ENCODE measurements around the gene DEFB128. TPM values are rescaled to one million over a fixed set of nuclear protein-coding genes. Genes with fewer than 3 reads are reported as not detected.

Gene DEFB128
- total RNA-seq (ENCODE audit: low replicate concordance), result not detected in 2 replicates
- long read RNA-seq, result 0 reads

DNA sequence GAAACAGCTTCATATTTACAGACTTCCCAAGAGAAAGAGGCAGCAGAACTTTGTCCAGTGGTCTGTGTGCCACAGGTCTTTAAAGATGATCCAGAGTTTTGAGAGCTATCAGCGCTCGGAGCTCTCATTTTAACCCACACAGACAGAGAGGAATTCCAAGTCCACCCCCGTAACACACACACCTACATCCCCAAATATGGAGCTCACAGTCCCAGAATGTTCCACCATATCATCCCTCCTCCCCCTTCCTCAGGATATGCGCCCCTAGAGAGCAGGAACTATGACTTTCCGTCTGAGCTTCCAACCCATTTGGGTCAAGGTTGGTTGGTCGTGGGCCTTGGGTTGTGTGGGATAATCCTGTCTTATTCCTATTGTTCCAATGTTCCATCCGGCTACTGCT lies at the start of gene DEFB128:
Gene DEFB128 (minus strand): TSS at position 101 of the 400 bp plus-strand sequence. CDS start 88 bp downstream, at position 13.
- no peak within 1 kb of the TSS for H3K27ac Mint-ChIP-seq
- DNase-seq (ENCODE audit: extremely low spot score, unreplicated experiment), result no peak
- no peaks in the 10 kb centered on the region for H3K36me3 Mint-ChIP-seq
- peaks cover 50% of the 10 kb centered on the region for H3K27me3 Mint-ChIP-seq
- peaks cover 5% of the 10 kb centered on the region for H3K9me3 Mint-ChIP-seq
- no peak within 1 kb of the TSS for H3K4me3 Mint-ChIP-seq
- TF ChIP-seq, protein P1, sequence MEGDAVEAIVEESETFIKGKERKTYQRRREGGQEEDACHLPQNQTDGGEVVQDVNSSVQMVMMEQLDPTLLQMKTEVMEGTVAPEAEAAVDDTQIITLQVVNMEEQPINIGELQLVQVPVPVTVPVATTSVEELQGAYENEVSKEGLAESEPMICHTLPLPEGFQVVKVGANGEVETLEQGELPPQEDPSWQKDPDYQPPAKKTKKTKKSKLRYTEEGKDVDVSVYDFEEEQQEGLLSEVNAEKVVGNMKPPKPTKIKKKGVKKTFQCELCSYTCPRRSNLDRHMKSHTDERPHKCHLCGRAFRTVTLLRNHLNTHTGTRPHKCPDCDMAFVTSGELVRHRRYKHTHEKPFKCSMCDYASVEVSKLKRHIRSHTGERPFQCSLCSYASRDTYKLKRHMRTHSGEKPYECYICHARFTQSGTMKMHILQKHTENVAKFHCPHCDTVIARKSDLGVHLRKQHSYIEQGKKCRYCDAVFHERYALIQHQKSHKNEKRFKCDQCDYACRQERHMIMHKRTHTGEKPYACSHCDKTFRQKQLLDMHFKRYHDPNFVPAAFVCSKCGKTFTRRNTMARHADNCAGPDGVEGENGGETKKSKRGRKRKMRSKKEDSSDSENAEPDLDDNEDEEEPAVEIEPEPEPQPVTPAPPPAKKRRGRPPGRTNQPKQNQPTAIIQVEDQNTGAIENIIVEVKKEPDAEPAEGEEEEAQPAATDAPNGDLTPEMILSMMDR (conservative IDR thresholded peaks at IDR 0.05), result no peak
- no peaks in the 10 kb centered on the region for H3K4me1 Mint-ChIP-seq (ENCODE audit: unreplicated experiment)

DNA sequence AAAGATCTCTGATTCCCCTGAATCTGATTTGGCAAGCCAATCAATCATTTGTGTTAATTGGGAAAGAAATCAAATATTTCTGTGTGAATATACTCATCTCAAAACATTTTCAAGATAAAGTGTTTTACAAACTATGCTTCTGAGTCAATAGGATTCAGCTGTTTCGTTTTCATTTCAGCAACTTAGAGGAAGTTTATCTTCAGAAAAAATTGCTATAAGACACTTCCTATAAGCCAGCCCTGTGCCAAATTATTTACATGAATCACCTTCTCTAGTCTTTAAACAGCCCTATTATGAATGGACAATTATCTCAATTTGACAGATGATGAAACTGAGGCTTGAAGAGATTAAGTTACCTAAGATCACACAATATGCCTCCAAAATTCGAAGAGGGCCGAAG lies 48.4 kb upstream of the DEFB128 start:
- TF ChIP-seq, protein P1 (conservative IDR thresholded peaks at IDR 0.05), result no peak
- Mint-ChIP-seq H3K27ac (no peak overlapping the region), H3K27me3 (peaks cover 30% of the 10 kb centered on the region), H3K4me1 (ENCODE audit: unreplicated experiment) (no peaks in the 10 kb centered on the region), H3K36me3 (no peaks in the 10 kb centered on the region), H3K9me3 (no peaks in the 10 kb centered on the region), H3K4me3 (no peak overlapping the region)
- DNase-seq (ENCODE audit: extremely low spot score, unreplicated experiment), result no peak

DNA sequence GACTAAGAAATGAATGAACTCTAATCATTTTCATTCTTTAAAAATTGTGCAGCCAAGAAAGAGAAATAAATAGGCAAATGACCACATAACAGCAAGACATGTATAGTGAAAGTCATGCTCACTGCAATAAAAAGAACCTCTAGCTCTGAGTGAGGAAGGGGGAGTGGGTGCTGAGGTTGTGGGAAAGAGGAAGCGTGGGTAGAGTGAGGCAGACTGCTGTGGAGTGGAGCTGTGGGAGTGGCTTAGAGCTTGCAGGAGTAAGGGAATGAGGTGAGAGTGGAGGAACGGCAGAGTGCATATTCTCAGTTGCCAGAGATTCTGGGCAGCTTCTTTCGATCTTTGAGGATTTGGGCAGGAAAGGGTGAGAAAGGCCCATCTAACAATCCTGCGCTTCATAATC lies 48.0 kb upstream of the DEFB128 start:
- Mint-ChIP-seq H3K9me3 (no peaks in the 10 kb centered on the region), H3K27me3 (peaks cover 27% of the 10 kb centered on the region), H3K36me3 (no peaks in the 10 kb centered on the region), H3K4me1 (ENCODE audit: unreplicated experiment) (no peaks in the 10 kb centered on the region), H3K27ac (no peak overlapping the region), H3K4me3 (no peak overlapping the region)
- no peak for DNase-seq (ENCODE audit: extremely low spot score, unreplicated experiment)
- TF ChIP-seq, protein P1 (conservative IDR thresholded peaks at IDR 0.05), result no peak

DNA sequence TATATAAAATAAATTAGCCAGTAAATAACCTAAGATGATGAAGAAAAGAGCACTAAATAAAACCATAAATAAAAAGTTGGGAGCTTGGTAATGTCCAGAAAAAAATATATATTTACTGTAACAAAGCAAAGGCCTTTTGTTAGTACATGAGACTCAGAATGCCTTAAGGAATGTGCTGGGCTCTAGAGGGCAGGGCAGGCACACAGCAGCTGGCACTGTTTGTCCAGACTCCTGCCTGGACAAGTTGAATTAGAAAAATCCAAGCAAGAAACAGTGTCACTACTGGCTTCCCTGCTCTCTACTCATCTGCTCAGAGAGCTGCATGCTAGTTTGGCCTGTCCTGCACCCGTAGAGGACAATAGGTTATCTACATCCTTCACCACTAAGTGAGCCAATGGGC lies 46.4 kb upstream of the DEFB128 start:
- Mint-ChIP-seq H3K36me3 (no peaks in the 10 kb centered on the region), H3K4me1 (ENCODE audit: unreplicated experiment) (no peaks in the 10 kb centered on the region), H3K9me3 (no peaks in the 10 kb centered on the region), H3K27me3 (peaks cover 20% of the 10 kb centered on the region), H3K4me3 (no peak overlapping the region), H3K27ac (no peak overlapping the region)
- DNase-seq (ENCODE audit: extremely low spot score, unreplicated experiment), result no peak
- TF ChIP-seq, protein P1 (conservative IDR thresholded peaks at IDR 0.05), result no peak

DNA sequence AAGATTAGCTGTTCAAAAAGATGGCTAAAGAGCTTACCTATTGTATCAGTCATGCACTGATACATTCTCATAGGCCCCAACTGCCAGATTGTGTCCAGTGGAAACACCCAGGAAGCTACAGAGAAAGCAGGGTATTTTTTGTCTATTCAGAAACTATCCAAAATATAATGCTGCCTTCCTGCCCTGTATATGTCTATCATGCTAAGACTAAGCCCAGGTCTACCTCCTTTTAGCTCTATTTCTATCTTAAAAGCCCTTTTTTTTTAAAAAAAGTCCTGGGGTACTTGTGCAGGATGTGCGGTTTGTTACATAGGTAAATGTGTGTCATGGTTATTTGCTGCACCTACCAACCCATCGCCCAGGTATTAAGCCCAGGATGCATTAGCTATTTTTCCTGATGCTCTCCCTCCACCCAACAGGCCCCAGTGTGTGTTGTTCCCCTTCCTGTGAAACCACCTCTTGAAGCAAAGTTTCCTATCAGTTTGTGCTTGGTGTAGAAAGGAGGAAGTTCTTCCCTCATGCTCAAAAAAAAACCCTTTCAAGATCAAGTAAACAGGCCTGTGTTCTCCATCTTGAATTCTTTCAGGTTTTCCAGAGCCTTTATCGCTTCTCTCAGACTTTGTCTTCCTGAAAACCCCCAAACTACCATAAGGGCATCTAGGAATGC lies 38.1 kb upstream of the DEFB128 start:
- TF ChIP-seq, protein P1 (conservative IDR thresholded peaks at IDR 0.05), result no peak
- peaks cover 46% of the 10 kb centered on the region for H3K27me3 Mint-ChIP-seq
- H3K27ac Mint-ChIP-seq, result no peak overlapping the region

More for the DNA sequence above, 38.1 kb upstream of the DEFB128 start:
- no peaks in the 10 kb centered on the region for H3K4me1 Mint-ChIP-seq (ENCODE audit: unreplicated experiment)
- no peak overlapping the region for H3K4me3 Mint-ChIP-seq
- no peak for DNase-seq (ENCODE audit: extremely low spot score, unreplicated experiment)
- H3K9me3 Mint-ChIP-seq, result no peaks in the 10 kb centered on the region
- H3K36me3 Mint-ChIP-seq, result no peaks in the 10 kb centered on the region
